ENCODE data around the gene RFX3.

DNA sequence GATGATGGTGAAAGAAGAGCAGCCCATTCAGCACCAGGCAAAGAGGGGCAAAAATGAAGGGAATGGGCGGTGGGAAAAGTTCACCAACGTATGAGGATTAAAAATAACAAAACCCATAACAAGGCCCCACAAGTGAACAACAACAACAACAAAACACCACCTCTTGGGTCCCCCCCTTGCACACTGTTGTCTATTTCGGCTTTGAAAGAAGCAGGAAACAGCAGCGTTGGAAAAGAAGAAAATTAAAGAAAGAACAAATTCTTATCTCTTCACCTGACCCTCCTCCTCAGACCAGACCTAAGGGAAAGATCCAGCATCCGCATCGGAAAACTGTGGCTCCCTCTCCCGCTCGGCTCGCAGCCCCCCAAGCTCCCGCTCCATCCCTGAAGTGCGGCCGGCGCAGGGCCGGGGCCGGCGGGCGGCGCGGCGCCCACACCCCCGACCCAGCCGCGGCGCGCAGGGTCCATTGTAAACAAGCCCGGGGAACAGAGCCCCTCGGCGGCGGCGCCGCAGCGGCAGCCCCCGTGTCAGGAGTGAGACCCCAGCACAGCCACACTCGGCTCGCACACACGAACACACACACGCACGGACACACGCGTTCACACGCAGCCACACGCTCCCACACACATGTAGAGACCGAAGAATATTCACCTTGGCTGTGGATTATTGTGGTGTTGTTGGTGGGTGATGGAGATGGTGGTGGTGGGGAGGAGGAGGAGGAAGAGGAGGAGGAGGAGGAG, 535 bp downstream of the RFX3 start:
- TF ChIP-seq, protein P1, sequence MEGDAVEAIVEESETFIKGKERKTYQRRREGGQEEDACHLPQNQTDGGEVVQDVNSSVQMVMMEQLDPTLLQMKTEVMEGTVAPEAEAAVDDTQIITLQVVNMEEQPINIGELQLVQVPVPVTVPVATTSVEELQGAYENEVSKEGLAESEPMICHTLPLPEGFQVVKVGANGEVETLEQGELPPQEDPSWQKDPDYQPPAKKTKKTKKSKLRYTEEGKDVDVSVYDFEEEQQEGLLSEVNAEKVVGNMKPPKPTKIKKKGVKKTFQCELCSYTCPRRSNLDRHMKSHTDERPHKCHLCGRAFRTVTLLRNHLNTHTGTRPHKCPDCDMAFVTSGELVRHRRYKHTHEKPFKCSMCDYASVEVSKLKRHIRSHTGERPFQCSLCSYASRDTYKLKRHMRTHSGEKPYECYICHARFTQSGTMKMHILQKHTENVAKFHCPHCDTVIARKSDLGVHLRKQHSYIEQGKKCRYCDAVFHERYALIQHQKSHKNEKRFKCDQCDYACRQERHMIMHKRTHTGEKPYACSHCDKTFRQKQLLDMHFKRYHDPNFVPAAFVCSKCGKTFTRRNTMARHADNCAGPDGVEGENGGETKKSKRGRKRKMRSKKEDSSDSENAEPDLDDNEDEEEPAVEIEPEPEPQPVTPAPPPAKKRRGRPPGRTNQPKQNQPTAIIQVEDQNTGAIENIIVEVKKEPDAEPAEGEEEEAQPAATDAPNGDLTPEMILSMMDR (IDR thresholded peaks at IDR 0.05; ENCODE audit: low read depth, low read length, poor library complexity, severe bottlenecking) = no peak
- no peak for TF ChIP-seq EZH2phosphoT487 (IDR thresholded peaks at IDR 0.05; ENCODE audit: borderline replicate concordance, low read length)

Measured in DOHH2 (cell line).